ENCODE data around the gene EIF1AD. TPM values are rescaled to one million over a fixed set of nuclear protein-coding genes. Genes with fewer than 3 reads are reported as not detected.

EIF1AD gene
- total and polyA plus RNA-seq, 9 of the 15 experiments (the other 6 are each of a cell fraction or from before 2014, with no cell fraction given), result 50.1 to 98.8 (median 58.7) TPM

DNA sequence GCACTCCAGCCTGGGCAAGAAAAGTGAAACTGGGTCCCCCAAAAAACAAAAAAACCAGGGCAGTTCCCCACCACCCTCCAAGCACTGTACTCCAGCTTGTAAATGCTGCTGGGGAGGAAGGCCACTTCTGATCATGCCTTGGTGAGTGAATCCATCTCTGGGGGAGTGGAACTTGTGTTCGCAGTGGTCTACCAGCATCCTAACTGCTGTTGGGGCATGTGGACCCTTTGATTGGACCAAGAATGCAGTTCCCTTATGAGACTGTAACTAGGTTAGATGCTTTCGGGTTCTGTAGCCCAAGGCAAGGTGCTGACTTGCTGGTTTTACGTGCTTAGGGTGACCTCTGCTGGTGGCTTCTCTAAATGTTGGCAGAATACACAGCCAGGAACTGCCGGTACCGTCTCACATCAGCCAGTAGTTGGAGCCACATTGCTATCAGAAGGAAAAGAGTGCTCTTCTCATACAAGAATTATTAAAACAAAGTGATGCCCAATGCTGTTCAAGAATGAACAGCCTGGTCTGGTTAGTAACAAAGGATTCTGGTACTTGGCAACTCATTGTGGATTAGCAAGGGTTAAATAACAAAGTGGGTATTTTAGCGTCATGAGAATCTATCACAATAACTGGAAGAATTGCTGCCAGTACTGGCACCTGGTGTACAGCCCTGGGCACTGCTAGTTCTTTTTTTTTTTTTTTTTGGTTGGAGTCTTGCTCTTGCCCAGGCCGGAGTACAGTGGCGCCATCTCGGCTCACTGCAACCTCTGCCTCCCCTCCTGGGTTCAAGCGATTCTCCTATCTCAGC is 13.0 kb downstream of the EIF1AD start (continued):
- TF ChIP-seq, protein P1, sequence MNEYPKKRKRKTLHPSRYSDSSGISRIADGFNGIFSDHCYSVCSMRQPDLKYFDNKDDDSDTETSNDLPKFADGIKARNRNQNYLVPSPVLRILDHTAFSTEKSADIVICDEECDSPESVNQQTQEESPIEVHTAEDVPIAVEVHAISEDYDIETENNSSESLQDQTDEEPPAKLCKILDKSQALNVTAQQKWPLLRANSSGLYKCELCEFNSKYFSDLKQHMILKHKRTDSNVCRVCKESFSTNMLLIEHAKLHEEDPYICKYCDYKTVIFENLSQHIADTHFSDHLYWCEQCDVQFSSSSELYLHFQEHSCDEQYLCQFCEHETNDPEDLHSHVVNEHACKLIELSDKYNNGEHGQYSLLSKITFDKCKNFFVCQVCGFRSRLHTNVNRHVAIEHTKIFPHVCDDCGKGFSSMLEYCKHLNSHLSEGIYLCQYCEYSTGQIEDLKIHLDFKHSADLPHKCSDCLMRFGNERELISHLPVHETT (CRISPR knock-in tag; conservative IDR thresholded peaks at IDR 0.05 in 1 of 2, IDR thresholded peaks at IDR 0.05 in 1 of 2), result no peak
- TF ChIP-seq NFIX (CRISPR knock-in tag; IDR thresholded peaks at IDR 0.05; ENCODE audit: low read depth) (no peak), SMARCE1 (IDR thresholded peaks at IDR 0.05) (no peak), CREB1 (IDR thresholded peaks at IDR 0.05) (0 out of 2 replicates have a peak, but pooled peaks have one; percentile 11), CREB1 (CRISPR knock-in tag; IDR thresholded peaks at IDR 0.05) (no peak), SMAD4 (CRISPR knock-in tag; conservative IDR thresholded peaks at IDR 0.05) (no peak), SREBF1 (IDR thresholded peaks at IDR 0.05; ENCODE audit: borderline replicate concordance, low read depth, low read length) (no peak), NFE2 (IDR thresholded peaks at IDR 0.05; ENCODE audit: low read depth) (no peak), BMI1 (IDR thresholded peaks at IDR 0.05; ENCODE audit: low read length) (no peak), CXXC5 (CRISPR knock-in tag; IDR thresholded peaks at IDR 0.05) (no peak), ETV5 (CRISPR knock-in tag; IDR thresholded peaks at IDR 0.05; ENCODE audit: low read depth) (peak; percentile 43; the same call in 1 of the 2 replicates), NFATC3 (IDR thresholded peaks at IDR 0.05) (no peak), TEAD4 (IDR thresholded peaks at IDR 0.05; ENCODE audit: low read length) (no peak; the same call in none of the 2 replicates), TEAD4 (CRISPR knock-in tag; IDR thresholded peaks at IDR 0.05; ENCODE audit: borderline replicate concordance) (no peak), POLR3G (IDR thresholded peaks at IDR 0.05; ENCODE audit: extremely low read depth, insufficient read length, insufficient replicate concordance) (no peak)
- TF ChIP-seq, protein P2, sequence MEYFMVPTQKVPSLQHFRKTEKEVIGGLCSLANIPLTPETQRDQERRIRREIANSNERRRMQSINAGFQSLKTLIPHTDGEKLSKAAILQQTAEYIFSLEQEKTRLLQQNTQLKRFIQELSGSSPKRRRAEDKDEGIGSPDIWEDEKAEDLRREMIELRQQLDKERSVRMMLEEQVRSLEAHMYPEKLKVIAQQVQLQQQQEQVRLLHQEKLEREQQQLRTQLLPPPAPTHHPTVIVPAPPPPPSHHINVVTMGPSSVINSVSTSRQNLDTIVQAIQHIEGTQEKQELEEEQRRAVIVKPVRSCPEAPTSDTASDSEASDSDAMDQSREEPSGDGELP (CRISPR knock-in tag; IDR thresholded peaks at IDR 0.05; ENCODE audit: borderline replicate concordance), result peak; percentile 58
- TF ChIP-seq, protein P3, sequence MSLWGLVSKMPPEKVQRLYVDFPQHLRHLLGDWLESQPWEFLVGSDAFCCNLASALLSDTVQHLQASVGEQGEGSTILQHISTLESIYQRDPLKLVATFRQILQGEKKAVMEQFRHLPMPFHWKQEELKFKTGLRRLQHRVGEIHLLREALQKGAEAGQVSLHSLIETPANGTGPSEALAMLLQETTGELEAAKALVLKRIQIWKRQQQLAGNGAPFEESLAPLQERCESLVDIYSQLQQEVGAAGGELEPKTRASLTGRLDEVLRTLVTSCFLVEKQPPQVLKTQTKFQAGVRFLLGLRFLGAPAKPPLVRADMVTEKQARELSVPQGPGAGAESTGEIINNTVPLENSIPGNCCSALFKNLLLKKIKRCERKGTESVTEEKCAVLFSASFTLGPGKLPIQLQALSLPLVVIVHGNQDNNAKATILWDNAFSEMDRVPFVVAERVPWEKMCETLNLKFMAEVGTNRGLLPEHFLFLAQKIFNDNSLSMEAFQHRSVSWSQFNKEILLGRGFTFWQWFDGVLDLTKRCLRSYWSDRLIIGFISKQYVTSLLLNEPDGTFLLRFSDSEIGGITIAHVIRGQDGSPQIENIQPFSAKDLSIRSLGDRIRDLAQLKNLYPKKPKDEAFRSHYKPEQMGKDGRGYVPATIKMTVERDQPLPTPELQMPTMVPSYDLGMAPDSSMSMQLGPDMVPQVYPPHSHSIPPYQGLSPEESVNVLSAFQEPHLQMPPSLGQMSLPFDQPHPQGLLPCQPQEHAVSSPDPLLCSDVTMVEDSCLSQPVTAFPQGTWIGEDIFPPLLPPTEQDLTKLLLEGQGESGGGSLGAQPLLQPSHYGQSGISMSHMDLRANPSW (CRISPR knock-in tag; IDR thresholded peaks at IDR 0.05), result no peak
- TF ChIP-seq, protein P4, sequence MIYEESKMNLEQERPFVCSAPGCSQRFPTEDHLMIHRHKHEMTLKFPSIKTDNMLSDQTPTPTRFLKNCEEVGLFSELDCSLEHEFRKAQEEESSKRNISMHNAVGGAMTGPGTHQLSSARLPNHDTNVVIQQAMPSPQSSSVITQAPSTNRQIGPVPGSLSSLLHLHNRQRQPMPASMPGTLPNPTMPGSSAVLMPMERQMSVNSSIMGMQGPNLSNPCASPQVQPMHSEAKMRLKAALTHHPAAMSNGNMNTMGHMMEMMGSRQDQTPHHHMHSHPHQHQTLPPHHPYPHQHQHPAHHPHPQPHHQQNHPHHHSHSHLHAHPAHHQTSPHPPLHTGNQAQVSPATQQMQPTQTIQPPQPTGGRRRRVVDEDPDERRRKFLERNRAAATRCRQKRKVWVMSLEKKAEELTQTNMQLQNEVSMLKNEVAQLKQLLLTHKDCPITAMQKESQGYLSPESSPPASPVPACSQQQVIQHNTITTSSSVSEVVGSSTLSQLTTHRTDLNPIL (CRISPR knock-in tag; IDR thresholded peaks at IDR 0.05), result no peak
- TF ChIP-seq, protein P5, sequence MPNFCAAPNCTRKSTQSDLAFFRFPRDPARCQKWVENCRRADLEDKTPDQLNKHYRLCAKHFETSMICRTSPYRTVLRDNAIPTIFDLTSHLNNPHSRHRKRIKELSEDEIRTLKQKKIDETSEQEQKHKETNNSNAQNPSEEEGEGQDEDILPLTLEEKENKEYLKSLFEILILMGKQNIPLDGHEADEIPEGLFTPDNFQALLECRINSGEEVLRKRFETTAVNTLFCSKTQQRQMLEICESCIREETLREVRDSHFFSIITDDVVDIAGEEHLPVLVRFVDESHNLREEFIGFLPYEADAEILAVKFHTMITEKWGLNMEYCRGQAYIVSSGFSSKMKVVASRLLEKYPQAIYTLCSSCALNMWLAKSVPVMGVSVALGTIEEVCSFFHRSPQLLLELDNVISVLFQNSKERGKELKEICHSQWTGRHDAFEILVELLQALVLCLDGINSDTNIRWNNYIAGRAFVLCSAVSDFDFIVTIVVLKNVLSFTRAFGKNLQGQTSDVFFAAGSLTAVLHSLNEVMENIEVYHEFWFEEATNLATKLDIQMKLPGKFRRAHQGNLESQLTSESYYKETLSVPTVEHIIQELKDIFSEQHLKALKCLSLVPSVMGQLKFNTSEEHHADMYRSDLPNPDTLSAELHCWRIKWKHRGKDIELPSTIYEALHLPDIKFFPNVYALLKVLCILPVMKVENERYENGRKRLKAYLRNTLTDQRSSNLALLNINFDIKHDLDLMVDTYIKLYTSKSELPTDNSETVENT (CRISPR knock-in tag; IDR thresholded peaks at IDR 0.05), result no peak

Measured in K562 (cell line).